Measurements from ENCODE around the gene PRR29. TPM values are rescaled to one million over a fixed set of nuclear protein-coding genes. Genes with fewer than 3 reads are reported as not detected.

The PRR29 gene
- total and polyA plus RNA-seq, 7 donors = 0.22 to 0.60 TPM; not detected in 5

DNA sequence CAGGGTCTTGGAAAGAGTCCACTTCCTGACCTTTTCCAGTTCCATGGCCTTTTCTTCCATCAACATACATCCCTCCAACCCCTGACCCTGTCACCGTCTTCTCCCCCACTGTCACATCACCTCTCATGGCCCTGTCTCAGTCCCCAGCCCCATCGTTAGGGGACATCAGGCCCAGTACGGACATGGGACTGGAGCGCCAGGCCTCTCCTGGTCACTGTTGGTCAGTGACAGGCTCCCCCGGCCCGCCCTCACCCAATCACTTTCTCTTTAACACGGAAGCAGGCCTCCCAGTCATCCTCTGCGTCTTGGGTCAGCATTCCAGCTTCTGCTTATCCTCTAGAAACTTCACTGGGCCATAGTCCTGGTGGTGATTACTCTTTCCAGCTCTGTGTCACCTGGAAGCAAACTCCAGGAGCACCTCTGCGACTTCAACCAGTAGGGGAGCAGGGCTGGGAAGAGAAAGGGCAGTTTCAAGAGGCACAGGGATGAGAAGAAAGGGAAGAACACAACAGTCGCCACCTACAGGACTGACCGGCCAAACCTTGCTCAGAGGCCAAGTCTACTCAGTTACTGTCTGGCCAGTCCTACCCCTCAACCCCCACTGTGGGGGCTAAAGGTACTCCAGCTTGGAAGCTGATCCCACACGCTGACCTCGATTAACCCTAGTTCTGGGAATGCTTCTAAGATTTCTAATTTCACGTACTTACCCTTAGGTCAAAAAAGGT, 38.2 kb downstream of the PRR29 start:
- intact Hi-C loops (cut with DNase I) = no loop called here
- DNase-seq = peak; percentile 42
- Histone ChIP-seq H3K4me3 (no peak overlapping the region), H3K36me3 (peaks cover 0 to 11% (median 0%) of the 10 kb centered on the region in 4 donors), H3K27me3 (no peaks in the 10 kb centered on the region), H3K9me3 (no peaks in the 10 kb centered on the region), H3K27ac (no peak overlapping the region), H3K4me1 (no peaks in the 10 kb centered on the region)
- no peak for TF ChIP-seq EP300 (IDR thresholded peaks at IDR 0.05)
- no peak for TF ChIP-seq POLR2A (IDR thresholded peaks at IDR 0.05)
- no peak for TF ChIP-seq POLR2AphosphoS5 (IDR thresholded peaks at IDR 0.05)
- TF ChIP-seq, protein P1, sequence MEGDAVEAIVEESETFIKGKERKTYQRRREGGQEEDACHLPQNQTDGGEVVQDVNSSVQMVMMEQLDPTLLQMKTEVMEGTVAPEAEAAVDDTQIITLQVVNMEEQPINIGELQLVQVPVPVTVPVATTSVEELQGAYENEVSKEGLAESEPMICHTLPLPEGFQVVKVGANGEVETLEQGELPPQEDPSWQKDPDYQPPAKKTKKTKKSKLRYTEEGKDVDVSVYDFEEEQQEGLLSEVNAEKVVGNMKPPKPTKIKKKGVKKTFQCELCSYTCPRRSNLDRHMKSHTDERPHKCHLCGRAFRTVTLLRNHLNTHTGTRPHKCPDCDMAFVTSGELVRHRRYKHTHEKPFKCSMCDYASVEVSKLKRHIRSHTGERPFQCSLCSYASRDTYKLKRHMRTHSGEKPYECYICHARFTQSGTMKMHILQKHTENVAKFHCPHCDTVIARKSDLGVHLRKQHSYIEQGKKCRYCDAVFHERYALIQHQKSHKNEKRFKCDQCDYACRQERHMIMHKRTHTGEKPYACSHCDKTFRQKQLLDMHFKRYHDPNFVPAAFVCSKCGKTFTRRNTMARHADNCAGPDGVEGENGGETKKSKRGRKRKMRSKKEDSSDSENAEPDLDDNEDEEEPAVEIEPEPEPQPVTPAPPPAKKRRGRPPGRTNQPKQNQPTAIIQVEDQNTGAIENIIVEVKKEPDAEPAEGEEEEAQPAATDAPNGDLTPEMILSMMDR (IDR thresholded peaks at IDR 0.05) = no peak
- WGBS, 2 donors = 88 to 91% methylated on average over 14 of the region's 14 CpGs

DNA sequence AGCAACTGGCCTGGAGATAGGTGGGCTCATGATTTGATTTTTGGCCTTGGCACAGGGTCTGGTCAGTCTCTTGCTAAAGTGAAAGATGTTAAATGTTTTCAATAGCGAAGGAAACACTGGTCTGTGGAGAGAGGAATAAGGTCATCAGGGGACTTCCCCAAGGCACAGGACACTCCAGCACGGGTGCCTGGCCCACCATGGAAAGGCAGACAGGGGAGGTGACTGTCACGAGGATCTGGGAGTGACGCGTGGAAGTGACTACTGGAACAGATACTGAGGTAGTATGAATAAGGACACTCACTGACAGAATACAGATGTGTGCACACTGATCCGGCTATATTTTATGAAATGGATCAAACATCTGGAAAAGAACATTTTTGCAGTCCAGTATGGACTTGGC, 39.0 kb downstream of the PRR29 start:
- DNase-seq = peak; percentile 39
- WGBS, 2 donors = 86 to 88% methylated on average over 6 of the region's 6 CpGs

DNA sequence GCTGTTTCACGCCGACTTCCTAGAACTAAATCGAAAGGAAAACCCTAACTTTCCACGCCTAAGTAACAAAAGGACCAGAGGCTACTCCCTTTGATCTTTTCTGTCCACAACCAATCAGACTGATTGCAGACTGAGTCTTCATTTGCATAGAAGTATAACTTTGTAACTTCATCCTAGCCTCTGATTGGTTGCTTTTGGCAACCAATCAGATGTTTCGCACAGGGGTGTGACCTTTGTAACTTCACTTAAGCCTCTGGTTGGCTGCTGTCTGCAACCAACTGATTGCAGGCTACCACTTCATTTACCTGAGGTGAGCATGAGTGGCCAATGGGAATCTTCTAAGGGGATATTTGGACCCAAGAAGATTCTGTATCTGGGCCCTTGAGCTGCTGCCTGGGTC, 39.7 kb downstream of the PRR29 start:
- Histone ChIP-seq H3K27me3 (no peaks in the 10 kb centered on the region), H3K4me1 (no peaks in the 10 kb centered on the region), H3K4me3 (no peak overlapping the region), H3K27ac (no peak overlapping the region), H3K36me3 (peaks cover 0 to 15% (median 2%) of the 10 kb centered on the region in 4 donors), H3K9me3 (no peaks in the 10 kb centered on the region)
- DNase-seq = no peak
- intact Hi-C loops (cut with DNase I) = no loop called here
- TF ChIP-seq, protein P1 (IDR thresholded peaks at IDR 0.05) = no peak
- no peak for TF ChIP-seq POLR2AphosphoS5 (IDR thresholded peaks at IDR 0.05)
- TF ChIP-seq EP300 (IDR thresholded peaks at IDR 0.05) = no peak
- no peak for TF ChIP-seq POLR2A (IDR thresholded peaks at IDR 0.05)
- WGBS, 2 donors = 95 to 98% methylated on average over 5 of the region's 5 CpGs

More for the DNA sequence above, 39.0 kb downstream of the PRR29 start:
- Histone ChIP-seq H3K27me3 (no peaks in the 10 kb centered on the region), H3K36me3 (peaks cover 0 to 15% (median 2%) of the 10 kb centered on the region in 4 donors), H3K9me3 (no peaks in the 10 kb centered on the region), H3K27ac (no peak overlapping the region), H3K4me1 (no peaks in the 10 kb centered on the region), H3K4me3 (no peak overlapping the region)
- no peak for TF ChIP-seq POLR2A (IDR thresholded peaks at IDR 0.05)
- no peak for TF ChIP-seq EP300 (IDR thresholded peaks at IDR 0.05)
- TF ChIP-seq POLR2AphosphoS5 (IDR thresholded peaks at IDR 0.05) = no peak
- TF ChIP-seq, protein P1 (IDR thresholded peaks at IDR 0.05) = no peak
- intact Hi-C loops (cut with DNase I) = no loop called here

DNA sequence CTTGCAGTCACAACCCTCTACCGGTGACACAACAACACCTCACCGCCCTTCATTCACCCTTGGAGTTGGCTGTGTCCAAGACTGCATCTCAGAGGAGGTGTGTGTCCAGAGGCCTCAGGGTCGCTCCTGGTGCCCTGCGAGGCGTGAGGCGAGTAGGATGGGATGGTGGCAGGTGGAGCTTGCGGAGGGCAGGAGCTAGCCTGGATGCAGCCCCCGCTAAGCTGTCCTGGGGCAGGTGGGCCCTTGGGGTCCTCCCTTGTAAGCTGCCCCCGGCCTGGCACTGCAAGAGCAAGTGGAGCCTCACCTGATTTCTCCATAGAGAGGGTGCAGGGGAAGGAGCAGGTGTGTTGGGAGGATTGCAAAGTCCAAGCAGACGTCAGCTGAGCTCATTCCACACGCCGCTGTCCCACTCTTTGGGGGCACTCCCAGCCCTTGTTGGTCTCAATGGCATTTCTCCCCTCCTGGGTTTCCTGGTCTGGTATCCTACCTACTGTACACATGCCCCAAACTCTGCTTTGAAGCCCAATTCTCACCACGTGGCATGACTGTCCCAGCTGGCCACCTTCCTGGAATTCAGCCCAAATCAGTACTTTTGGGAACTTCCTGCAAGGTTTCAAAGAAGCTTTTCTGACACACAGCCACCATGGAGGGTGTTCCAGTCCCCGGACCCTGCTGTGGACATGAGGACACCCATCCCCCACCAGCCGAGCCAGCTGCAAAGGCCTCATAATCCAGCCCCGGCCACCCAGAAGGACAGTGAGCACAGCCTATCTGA, 40.4 kb downstream of the PRR29 start:
- DNase-seq = peak; percentile 49
- no peaks in the 10 kb centered on the region for H3K4me1 ChIP-seq

More for the DNA sequence above, 40.4 kb downstream of the PRR29 start:
- Histone ChIP-seq H3K4me3 (no peak overlapping the region), H3K9me3 (no peaks in the 10 kb centered on the region), H3K36me3 (peaks cover 0 to 21% (median 6%) of the 10 kb centered on the region in 4 donors), H3K27me3 (no peaks in the 10 kb centered on the region), H3K27ac (no peak overlapping the region)
- 90% methylated on average over 16 of the region's 16 CpGs for WGBS, 2 donors
- TF ChIP-seq POLR2A (IDR thresholded peaks at IDR 0.05) (no peak), POLR2AphosphoS5 (IDR thresholded peaks at IDR 0.05) (no peak), EP300 (IDR thresholded peaks at IDR 0.05) (no peak)
- TF ChIP-seq, protein P1 (IDR thresholded peaks at IDR 0.05) = no peak
- intact Hi-C loops (cut with DNase I) = no loop called here

Data from sigmoid colon (tissue), 7 donors.